ENCODE results near the gene FOXRED1. TPM values are rescaled to one million over a fixed set of nuclear protein-coding genes. Genes with fewer than 3 reads are reported as not detected.

FOXRED1 gene
- total and polyA plus RNA-seq, 2 of the 13 experiments (the other 11 are each of a cell fraction or from before 2014, with no cell fraction given) = 29.6 to 42.9 TPM

- in situ Hi-C loops (cut with HindIII; ENCODE audit: extremely low pct_ligation_motif_present, low pct_unique_long_range_greater_than_20kb) = no loop called here
Measured at GRCh38 chr11:126225295-126225665, 43.7 kb upstream of the FOXRED1 start.

More at GRCh38 chr11:126225295-126225665, 43.7 kb upstream of the FOXRED1 start:
- ChIA-PET POLR2A (no interaction called here), CTCF (ENCODE audit: low intra/inter-chr PET ratio, low total read pairs) (no interaction called here)
- ATAC-seq (no peak), FAIRE-seq (no peak), DNase-seq (ENCODE audit: low spot score) (no peak)
- Histone ChIP-seq H3K4me1 (ENCODE audit: insufficient read depth, low read length) (no peaks in the 10 kb centered on the region), H3K27me3 (ENCODE audit: control insufficient read depth in 1 of 2, insufficient read depth in 2 of 2, low read length in 2 of 2) (no peaks in the 10 kb centered on the region), H3K4me2 (ENCODE audit: low read depth, low read length) (no peak overlapping the region), H4K20me1 (ENCODE audit: insufficient read depth, low read length) (no peaks in the 10 kb centered on the region), H3K9ac (ENCODE audit: insufficient read depth, low read depth, low read length) (no peak overlapping the region), H3K9me3 (ENCODE audit: low read length) (no peaks in the 10 kb centered on the region), H3K36me3 (replicated peaks in 1 of 2; ENCODE audit: control insufficient read depth in 1 of 2, insufficient read depth in 2 of 2, low read length in 2 of 2) (peaks cover 0 to 6% of the 10 kb centered on the region in 2 experiments; a peak in 2 of 5 replicates), H3K27ac (ENCODE audit: extremely low read length, insufficient read depth, low read length) (no peak overlapping the region), H3K79me2 (ENCODE audit: insufficient read depth, low read length) (peaks cover 24% of the 10 kb centered on the region), H2AFZ (ENCODE audit: low read length) (no peak overlapping the region), H3K4me3 (replicated peaks in 1 of 3; ENCODE audit: insufficient read depth in 1 of 3, low read depth in 2 of 3, low read length in 3 of 3) (no peak overlapping the region)
- 96% methylated on average over 2 of the region's 2 CpGs for WGBS (ENCODE audit: low lambda C conversion rate)
- no TSS peak for BruUV-seq (replicated peaks)
- intact Hi-C loops (cut with micrococcal nuclease; ENCODE audit: unreplicated experiment) = no loop called here
- TF ChIP-seq KLF16 (CRISPR knock-in tag; IDR thresholded peaks at IDR 0.05) (no peak), ZNF75D (CRISPR knock-in tag; IDR thresholded peaks at IDR 0.05; ENCODE audit: borderline replicate concordance) (no peak), RBM22 (optimal IDR thresholded peaks at IDR 0.05; ENCODE audit: low read length) (no peak), ATAD3A (CRISPR knock-in tag; IDR thresholded peaks at IDR 0.05) (no peak), ZNF432 (CRISPR knock-in tag; IDR thresholded peaks at IDR 0.05; ENCODE audit: borderline replicate concordance) (no peak), ZNF496 (CRISPR knock-in tag; IDR thresholded peaks at IDR 0.05; ENCODE audit: insufficient replicate concordance) (no peak), ZNF296 (CRISPR knock-in tag; conservative IDR thresholded peaks at IDR 0.05) (no peak), RFX5 (IDR thresholded peaks at IDR 0.05; ENCODE audit: low read depth, low read length) (no peak), CENPX (CRISPR knock-in tag; IDR thresholded peaks at IDR 0.05) (no peak), YEATS4 (CRISPR knock-in tag; IDR thresholded peaks at IDR 0.05; ENCODE audit: borderline replicate concordance) (no peak), ARID2 (CRISPR knock-in tag; IDR thresholded peaks at IDR 0.05; ENCODE audit: borderline replicate concordance) (no peak), DDIT3 (CRISPR knock-in tag; IDR thresholded peaks at IDR 0.05) (no peak), YY1 (IDR thresholded peaks at IDR 0.05; ENCODE audit: insufficient read depth, insufficient replicate concordance, low read depth, low read length) (no peak), ZBTB44 (CRISPR knock-in tag; IDR thresholded peaks at IDR 0.05) (no peak), KLF12 (CRISPR knock-in tag; IDR thresholded peaks at IDR 0.05; ENCODE audit: borderline replicate concordance) (no peak), GTF3A (CRISPR knock-in tag; conservative IDR thresholded peaks at IDR 0.05) (no peak), SMYD3 (CRISPR knock-in tag; IDR thresholded peaks at IDR 0.05) (no peak), POGK (CRISPR knock-in tag; conservative IDR thresholded peaks at IDR 0.05) (no peak)

All from HepG2 (cell line).